K562 (cell line): Measurements from ENCODE around the gene LPCAT1. TPM values are rescaled to one million over a fixed set of nuclear protein-coding genes. Genes with fewer than 3 reads are reported as not detected.

ENCODE experiments used
- ARNT ChIP-seq, 2 experiments: fragments of 450-650 bp; IDR thresholded peaks; 2 replicates each; pipeline ENCODE4 v1.6.1; 2016; ENCODE audit warnings: mild to moderate bottlenecking in 1 of 2
- BRD4 ChIP-seq: fragments of 200-600 bp; sonication (generic); IDR thresholded peaks from 2 replicates; pipeline ENCODE4 v1.6.1; 2017; ENCODE audit warnings: inconsistent platforms
- CBFB ChIP-seq: sonication (generic); formaldehyde crosslinking; IDR thresholded peaks from 2 replicates; pipeline ENCODE4 v1.4.0; 2020; ENCODE audit warnings: mild to moderate bottlenecking, missing genetic modification reagents
- KLF13 ChIP-seq: fragments of 450-650 bp; IDR thresholded peaks from 2 replicates; pipeline ENCODE4 v1.6.1; 2016; ENCODE audit warnings: missing genetic modification characterization, low read depth, mild to moderate bottlenecking, missing compliant biosample characterization, moderate library complexity, borderline replicate concordance
- NELFE ChIP-seq: IDR thresholded peaks from 2 replicates; pipeline ENCODE4 v1.6.1; 2011; ENCODE audit warnings: mild to moderate bottlenecking; ENCODE audit not compliant: insufficient read depth, insufficient read length
- NR2C2 ChIP-seq, 2 experiments: fragments of 200-800 bp in 1 of 2; sonication (Bioruptor generic) in 1 of 2; sonication (generic) in 1 of 2; formaldehyde crosslinking in 1 of 2; IDR thresholded peaks; 2 replicates each; pipeline versions ENCODE4 v1.6.1 to v1.8.0; 2016 to 2022; ENCODE audit warnings: mild to moderate bottlenecking in 1 of 2, missing compliant biosample characterization in 1 of 2, missing genetic modification characterization in 1 of 2, missing genetic modification reagents in 1 of 2
- NR3C1 ChIP-seq: sonication (generic); formaldehyde crosslinking; IDR thresholded peaks from 2 replicates; pipeline ENCODE4 v1.8.1; 2022; ENCODE audit warnings: missing genetic modification reagents
- RBBP5 ChIP-seq: fragments of 200-600 bp; sonication (generic); IDR thresholded peaks from 2 replicates; pipeline ENCODE4 v1.6.1; 2012; ENCODE audit warnings: borderline replicate concordance, mild to moderate bottlenecking, low read length, control low read depth, inconsistent platforms; ENCODE audit not compliant: insufficient read depth, poor library complexity, severe bottlenecking
- SMARCA4 ChIP-seq: fragments of 450-650 bp; IDR thresholded peaks from 2 replicates; pipeline ENCODE4 v1.6.1; 2016
- TAF7 ChIP-seq: fragments of 450-650 bp; IDR thresholded peaks from 2 replicates; pipeline ENCODE4 v1.6.1; 2016; ENCODE audit warnings: missing genetic modification characterization, missing compliant biosample characterization
- TFAM ChIP-seq: fragments of 250-450 bp; sonication (Bioruptor Pico); conservative IDR thresholded peaks from 2 replicates; pipeline ENCODE4 v1.5.0; 2021; ENCODE audit warnings: mild to moderate bottlenecking, moderate library complexity
- ZNF696 ChIP-seq: fragments of 250-450 bp; sonication (Bioruptor Pico); conservative IDR thresholded peaks from 2 replicates; pipeline ENCODE4 v1.4.0; 2020; ENCODE audit warnings: mild to moderate bottlenecking, moderate library complexity
- ZNF780A ChIP-seq: fragments of 250-450 bp; sonication (Bioruptor Pico); IDR thresholded peaks from 2 replicates; pipeline ENCODE4 v1.5.0; 2021; ENCODE audit warnings: mild to moderate bottlenecking
- polyA plus RNA-seq, 8 experiments: library from polyadenylated mRNA; depleted of rRNA in 4 of 8; stranded (reverse) in 5 of 8; unstranded in 3 of 8; fragments of >200 nt; fragmentation: Nextera tagmentation in 2 of 8; fragmentation: Illumina TruSeq in 1 of 8; extraction: Ambion mirVana in 2 of 8; extraction: Trizol in 1 of 8; gene quantifications; 2 replicates each; pipeline versions ENCODE4 v1.2.1 to v1.2.3, GENCODE V29; 2011 to 2014; ENCODE audit warnings: inconsistent platforms in 1 of 8, missing spikeins in 1 of 8
- total RNA-seq, 7 experiments: library from RNA; depleted of rRNA in 6 of 7; stranded (reverse); fragments of >200 nt in 6 of 7; fragmentation: Illumina TruSeq in 2 of 7; extraction: Trizol in 2 of 7; gene quantifications; 2 replicates each; pipeline versions ENCODE4 v1.2.1 to v1.2.3, GENCODE V29; 2011 to 2021; ENCODE audit warnings: low replicate concordance in 1 of 7
- TF ChIP-seq, protein P1 (sequence below): sonication (generic); formaldehyde crosslinking; IDR thresholded peaks from 2 replicates; pipeline ENCODE4 v1.8.1; 2023; ENCODE audit warnings: mild to moderate bottlenecking, missing genetic modification reagents, moderate library complexity
- TF ChIP-seq, protein P2 (sequence below): fragments of 450-650 bp; IDR thresholded peaks from 2 replicates; pipeline ENCODE4 v1.6.1; 2016; ENCODE audit warnings: low read depth, mild to moderate bottlenecking, moderate library complexity
- TF ChIP-seq, protein P3 (sequence below): fragments of 450-650 bp; conservative IDR thresholded peaks from 2 replicates; pipeline ENCODE4 v1.6.1; 2016; ENCODE audit warnings: missing genetic modification characterization, low read depth, mild to moderate bottlenecking, missing compliant biosample characterization, moderate library complexity
- TF ChIP-seq, protein P4 (sequence below): fragments of 450-650 bp; formaldehyde crosslinking; IDR thresholded peaks from 2 replicates; pipeline ENCODE4 v1.4.0; 2022; ENCODE audit warnings: missing genetic modification characterization
- TF ChIP-seq, protein P5 (sequence below), 2 experiments: IDR thresholded peaks; 2 replicates each; pipeline ENCODE4 v1.6.1; 2012; ENCODE audit warnings: improper control_type of control experiment in 2 of 2, low read depth in 2 of 2, low read length in 2 of 2, borderline replicate concordance in 1 of 2
- TF ChIP-seq, protein P6 (sequence below): fragments of 250-450 bp; sonication (Bioruptor Pico); IDR thresholded peaks from 2 replicates; pipeline ENCODE4 v1.8.0; 2021; ENCODE audit warnings: moderate library complexity, mild to moderate bottlenecking, inconsistent platforms

Gene LPCAT1
- total and polyA plus RNA-seq, 9 of the 15 experiments (the other 6 are each of a cell fraction or from before 2014, with no cell fraction given) = 0.14 to 18.4 (median 13.9) TPM

DNA sequence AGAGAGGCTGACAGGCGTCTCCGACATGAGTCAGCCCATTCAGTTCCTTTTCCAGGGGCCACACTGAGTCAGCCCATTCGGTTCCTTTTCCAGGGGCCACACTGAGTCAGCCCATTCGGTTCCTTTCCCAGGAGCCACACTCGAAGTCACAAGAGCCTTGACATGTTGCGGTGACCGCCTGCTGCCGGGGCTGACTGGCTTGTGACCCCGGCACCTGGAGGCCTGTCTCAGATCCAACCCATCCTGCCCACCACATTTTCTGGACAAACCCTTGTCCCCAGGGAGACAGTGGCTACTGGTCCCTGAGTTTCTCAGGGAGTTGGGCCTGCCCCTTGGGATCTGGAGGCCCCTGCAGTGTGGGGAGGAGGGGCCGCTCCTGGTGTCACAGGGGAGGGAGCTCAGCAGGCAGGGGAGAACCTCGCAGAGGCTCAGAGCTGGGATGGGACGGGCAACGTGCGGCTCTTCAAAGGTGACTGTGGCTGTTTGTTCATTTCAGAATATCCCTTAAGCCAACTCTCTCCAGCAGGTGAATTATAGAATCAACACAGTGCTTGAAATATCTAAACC lies 40.5 kb upstream of the LPCAT1 start (continued):
- TF ChIP-seq, protein P1, sequence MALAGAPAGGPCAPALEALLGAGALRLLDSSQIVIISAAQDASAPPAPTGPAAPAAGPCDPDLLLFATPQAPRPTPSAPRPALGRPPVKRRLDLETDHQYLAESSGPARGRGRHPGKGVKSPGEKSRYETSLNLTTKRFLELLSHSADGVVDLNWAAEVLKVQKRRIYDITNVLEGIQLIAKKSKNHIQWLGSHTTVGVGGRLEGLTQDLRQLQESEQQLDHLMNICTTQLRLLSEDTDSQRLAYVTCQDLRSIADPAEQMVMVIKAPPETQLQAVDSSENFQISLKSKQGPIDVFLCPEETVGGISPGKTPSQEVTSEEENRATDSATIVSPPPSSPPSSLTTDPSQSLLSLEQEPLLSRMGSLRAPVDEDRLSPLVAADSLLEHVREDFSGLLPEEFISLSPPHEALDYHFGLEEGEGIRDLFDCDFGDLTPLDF (CRISPR knock-in tag) = no peak
- no peak for TF ChIP-seq NR2C2 (CRISPR knock-in tag; IDR thresholded peaks at IDR 0.05)
- 0 out of 2 replicates have a peak, but pooled peaks have one; percentile 14 for TF ChIP-seq NR2C2 (tag; IDR thresholded peaks at IDR 0.05)
- TF ChIP-seq, protein P2, sequence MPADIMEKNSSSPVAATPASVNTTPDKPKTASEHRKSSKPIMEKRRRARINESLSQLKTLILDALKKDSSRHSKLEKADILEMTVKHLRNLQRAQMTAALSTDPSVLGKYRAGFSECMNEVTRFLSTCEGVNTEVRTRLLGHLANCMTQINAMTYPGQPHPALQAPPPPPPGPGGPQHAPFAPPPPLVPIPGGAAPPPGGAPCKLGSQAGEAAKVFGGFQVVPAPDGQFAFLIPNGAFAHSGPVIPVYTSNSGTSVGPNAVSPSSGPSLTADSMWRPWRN = no peak
- TF ChIP-seq, protein P3, sequence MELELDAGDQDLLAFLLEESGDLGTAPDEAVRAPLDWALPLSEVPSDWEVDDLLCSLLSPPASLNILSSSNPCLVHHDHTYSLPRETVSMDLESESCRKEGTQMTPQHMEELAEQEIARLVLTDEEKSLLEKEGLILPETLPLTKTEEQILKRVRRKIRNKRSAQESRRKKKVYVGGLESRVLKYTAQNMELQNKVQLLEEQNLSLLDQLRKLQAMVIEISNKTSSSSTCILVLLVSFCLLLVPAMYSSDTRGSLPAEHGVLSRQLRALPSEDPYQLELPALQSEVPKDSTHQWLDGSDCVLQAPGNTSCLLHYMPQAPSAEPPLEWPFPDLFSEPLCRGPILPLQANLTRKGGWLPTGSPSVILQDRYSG (tag) = no peak
- TF ChIP-seq, protein P4, sequence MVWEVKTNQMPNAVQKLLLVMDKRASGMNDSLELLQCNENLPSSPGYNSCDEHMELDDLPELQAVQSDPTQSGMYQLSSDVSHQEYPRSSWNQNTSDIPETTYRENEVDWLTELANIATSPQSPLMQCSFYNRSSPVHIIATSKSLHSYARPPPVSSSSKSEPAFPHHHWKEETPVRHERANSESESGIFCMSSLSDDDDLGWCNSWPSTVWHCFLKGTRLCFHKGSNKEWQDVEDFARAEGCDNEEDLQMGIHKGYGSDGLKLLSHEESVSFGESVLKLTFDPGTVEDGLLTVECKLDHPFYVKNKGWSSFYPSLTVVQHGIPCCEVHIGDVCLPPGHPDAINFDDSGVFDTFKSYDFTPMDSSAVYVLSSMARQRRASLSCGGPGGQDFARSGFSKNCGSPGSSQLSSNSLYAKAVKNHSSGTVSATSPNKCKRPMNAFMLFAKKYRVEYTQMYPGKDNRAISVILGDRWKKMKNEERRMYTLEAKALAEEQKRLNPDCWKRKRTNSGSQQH (CRISPR knock-in tag) = no peak
- TF ChIP-seq, protein P5, sequence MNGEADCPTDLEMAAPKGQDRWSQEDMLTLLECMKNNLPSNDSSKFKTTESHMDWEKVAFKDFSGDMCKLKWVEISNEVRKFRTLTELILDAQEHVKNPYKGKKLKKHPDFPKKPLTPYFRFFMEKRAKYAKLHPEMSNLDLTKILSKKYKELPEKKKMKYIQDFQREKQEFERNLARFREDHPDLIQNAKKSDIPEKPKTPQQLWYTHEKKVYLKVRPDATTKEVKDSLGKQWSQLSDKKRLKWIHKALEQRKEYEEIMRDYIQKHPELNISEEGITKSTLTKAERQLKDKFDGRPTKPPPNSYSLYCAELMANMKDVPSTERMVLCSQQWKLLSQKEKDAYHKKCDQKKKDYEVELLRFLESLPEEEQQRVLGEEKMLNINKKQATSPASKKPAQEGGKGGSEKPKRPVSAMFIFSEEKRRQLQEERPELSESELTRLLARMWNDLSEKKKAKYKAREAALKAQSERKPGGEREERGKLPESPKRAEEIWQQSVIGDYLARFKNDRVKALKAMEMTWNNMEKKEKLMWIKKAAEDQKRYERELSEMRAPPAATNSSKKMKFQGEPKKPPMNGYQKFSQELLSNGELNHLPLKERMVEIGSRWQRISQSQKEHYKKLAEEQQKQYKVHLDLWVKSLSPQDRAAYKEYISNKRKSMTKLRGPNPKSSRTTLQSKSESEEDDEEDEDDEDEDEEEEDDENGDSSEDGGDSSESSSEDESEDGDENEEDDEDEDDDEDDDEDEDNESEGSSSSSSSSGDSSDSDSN (IDR thresholded peaks at IDR 0.05; ENCODE audit: borderline replicate concordance in 1 of 2, low read depth in 2 of 2, low read length in 2 of 2) = no peak
- no peak for TF ChIP-seq TAF7 (tag)
- no peak for TF ChIP-seq ZNF696
- TF ChIP-seq TFAM (CRISPR knock-in tag) = no peak
- no peak for TF ChIP-seq NR3C1 (CRISPR knock-in tag)
- TF ChIP-seq ZNF780A (CRISPR knock-in tag) = no peak
- TF ChIP-seq BRD4 = no peak
- TF ChIP-seq KLF13 (tag) = no peak
- TF ChIP-seq RBBP5 = no peak
- TF ChIP-seq NELFE = no peak
- TF ChIP-seq ARNT (IDR thresholded peaks at IDR 0.05) = no peak
- no peak for TF ChIP-seq CBFB (CRISPR knock-in tag)
- TF ChIP-seq, protein P6, sequence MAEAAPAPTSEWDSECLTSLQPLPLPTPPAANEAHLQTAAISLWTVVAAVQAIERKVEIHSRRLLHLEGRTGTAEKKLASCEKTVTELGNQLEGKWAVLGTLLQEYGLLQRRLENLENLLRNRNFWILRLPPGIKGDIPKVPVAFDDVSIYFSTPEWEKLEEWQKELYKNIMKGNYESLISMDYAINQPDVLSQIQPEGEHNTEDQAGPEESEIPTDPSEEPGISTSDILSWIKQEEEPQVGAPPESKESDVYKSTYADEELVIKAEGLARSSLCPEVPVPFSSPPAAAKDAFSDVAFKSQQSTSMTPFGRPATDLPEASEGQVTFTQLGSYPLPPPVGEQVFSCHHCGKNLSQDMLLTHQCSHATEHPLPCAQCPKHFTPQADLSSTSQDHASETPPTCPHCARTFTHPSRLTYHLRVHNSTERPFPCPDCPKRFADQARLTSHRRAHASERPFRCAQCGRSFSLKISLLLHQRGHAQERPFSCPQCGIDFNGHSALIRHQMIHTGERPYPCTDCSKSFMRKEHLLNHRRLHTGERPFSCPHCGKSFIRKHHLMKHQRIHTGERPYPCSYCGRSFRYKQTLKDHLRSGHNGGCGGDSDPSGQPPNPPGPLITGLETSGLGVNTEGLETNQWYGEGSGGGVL (CRISPR knock-in tag) = no peak
- TF ChIP-seq SMARCA4 = no peak
